ENCODE results near the gene PTGER1.

DNA sequence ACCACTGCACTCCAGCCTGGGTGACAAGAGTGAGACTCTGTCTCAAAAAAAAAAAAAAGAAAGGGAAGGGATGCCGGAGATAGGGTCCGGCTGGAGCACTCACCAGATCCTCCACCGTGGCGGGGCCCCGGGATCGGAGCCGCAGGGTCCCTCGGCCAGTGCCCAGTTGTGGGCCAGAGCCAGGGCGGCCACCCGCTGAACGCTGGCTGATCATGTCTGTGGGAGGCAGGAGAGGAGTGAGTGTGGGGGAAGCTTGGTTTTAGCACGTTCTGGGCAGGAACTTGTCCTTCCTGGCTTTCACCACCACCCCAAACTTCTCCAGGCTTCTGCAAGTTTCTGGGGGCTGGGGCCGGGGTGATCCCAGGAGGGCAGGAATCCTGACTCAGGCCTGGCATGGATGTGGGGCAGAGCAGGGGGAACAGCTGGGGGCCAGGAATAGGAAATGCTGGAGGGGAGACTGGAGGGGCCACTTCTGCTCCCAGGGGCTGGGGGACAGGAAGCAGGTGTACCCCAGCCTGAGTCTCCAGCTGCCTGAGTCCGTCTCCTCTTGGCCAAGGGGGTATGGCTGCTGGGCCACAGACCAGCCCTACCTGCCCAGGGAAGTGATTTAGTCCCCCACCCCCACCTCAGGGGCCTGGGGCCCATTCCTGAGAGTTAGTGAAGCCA lies 4.3 kb upstream of the PTGER1 start:
- TF ChIP-seq, protein P1, sequence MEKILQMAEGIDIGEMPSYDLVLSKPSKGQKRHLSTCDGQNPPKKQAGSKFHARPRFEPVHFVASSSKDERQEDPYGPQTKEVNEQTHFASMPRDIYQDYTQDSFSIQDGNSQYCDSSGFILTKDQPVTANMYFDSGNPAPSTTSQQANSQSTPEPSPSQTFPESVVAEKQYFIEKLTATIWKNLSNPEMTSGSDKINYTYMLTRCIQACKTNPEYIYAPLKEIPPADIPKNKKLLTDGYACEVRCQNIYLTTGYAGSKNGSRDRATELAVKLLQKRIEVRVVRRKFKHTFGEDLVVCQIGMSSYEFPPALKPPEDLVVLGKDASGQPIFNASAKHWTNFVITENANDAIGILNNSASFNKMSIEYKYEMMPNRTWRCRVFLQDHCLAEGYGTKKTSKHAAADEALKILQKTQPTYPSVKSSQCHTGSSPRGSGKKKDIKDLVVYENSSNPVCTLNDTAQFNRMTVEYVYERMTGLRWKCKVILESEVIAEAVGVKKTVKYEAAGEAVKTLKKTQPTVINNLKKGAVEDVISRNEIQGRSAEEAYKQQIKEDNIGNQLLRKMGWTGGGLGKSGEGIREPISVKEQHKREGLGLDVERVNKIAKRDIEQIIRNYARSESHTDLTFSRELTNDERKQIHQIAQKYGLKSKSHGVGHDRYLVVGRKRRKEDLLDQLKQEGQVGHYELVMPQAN (IDR thresholded peaks at IDR 0.05; ENCODE audit: borderline replicate concordance) = no peak
- no peak for TF ChIP-seq DNMT1 (IDR thresholded peaks at IDR 0.05)
- TF ChIP-seq, protein P2, sequence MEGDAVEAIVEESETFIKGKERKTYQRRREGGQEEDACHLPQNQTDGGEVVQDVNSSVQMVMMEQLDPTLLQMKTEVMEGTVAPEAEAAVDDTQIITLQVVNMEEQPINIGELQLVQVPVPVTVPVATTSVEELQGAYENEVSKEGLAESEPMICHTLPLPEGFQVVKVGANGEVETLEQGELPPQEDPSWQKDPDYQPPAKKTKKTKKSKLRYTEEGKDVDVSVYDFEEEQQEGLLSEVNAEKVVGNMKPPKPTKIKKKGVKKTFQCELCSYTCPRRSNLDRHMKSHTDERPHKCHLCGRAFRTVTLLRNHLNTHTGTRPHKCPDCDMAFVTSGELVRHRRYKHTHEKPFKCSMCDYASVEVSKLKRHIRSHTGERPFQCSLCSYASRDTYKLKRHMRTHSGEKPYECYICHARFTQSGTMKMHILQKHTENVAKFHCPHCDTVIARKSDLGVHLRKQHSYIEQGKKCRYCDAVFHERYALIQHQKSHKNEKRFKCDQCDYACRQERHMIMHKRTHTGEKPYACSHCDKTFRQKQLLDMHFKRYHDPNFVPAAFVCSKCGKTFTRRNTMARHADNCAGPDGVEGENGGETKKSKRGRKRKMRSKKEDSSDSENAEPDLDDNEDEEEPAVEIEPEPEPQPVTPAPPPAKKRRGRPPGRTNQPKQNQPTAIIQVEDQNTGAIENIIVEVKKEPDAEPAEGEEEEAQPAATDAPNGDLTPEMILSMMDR (IDR thresholded peaks at IDR 0.05 in 2 of 3, conservative IDR thresholded peaks at IDR 0.05 in 1 of 3; ENCODE audit: insufficient read depth in 2 of 3, low read depth in 1 of 3, low read length in 3 of 3) = no peak
- no peak for TF ChIP-seq CC2D1A (IDR thresholded peaks at IDR 0.05)
- TF ChIP-seq MYBL2 (IDR thresholded peaks at IDR 0.05; ENCODE audit: low read depth) = no peak
- no peak for TF ChIP-seq MYBL2 (CRISPR knock-in tag; IDR thresholded peaks at IDR 0.05; ENCODE audit: borderline replicate concordance)
- TF ChIP-seq, protein P3, sequence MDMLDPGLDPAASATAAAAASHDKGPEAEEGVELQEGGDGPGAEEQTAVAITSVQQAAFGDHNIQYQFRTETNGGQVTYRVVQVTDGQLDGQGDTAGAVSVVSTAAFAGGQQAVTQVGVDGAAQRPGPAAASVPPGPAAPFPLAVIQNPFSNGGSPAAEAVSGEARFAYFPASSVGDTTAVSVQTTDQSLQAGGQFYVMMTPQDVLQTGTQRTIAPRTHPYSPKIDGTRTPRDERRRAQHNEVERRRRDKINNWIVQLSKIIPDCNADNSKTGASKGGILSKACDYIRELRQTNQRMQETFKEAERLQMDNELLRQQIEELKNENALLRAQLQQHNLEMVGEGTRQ (CRISPR knock-in tag; IDR thresholded peaks at IDR 0.05) = no peak
